Measurements from ENCODE around the gene SDCCAG8.

SDCCAG8 gene

GRCh38 chr1:243428617-243429342 is 172.9 kb downstream of the SDCCAG8 start:
- no peak for DNase-seq

DNA sequence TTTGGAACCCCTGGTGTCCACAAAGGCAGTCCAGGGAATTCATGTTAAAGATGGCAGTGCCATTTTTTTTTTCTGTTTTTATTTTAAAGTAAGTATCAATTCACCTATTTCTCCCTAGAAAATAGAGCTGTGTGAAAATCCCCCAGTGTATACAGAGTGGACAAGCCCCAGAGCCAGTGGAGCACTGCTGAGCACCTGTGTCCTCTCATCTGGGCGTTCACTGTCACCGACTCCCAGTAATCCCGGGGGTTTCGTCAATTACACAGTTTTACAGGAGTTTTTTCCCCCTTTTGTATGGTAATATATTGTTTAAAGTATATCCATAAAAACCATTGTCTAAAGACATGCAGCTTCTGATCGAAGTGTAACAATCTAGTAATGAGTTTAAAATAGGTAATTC is 175.8 kb downstream of the SDCCAG8 start:
- DNase-seq: no peak

DNA sequence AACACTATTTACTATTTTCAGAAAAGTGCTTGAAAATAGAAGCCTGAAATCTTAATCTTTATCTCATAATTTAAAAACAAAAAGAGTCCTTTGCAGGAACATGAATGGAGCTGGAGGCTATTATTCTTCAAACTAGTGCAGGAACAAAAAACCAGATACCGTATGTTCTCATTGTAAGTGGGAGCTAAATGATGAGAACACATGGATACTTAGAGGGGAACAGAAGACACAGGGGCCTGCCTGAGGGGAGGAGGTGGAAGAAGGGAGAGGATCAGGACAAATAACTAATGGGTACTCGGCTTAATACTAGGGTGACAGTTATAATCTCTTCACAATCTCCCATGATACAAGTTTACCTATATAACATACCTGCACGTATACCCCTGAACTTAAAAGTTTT is 176.3 kb downstream of the SDCCAG8 start:
- no peak for DNase-seq

DNA sequence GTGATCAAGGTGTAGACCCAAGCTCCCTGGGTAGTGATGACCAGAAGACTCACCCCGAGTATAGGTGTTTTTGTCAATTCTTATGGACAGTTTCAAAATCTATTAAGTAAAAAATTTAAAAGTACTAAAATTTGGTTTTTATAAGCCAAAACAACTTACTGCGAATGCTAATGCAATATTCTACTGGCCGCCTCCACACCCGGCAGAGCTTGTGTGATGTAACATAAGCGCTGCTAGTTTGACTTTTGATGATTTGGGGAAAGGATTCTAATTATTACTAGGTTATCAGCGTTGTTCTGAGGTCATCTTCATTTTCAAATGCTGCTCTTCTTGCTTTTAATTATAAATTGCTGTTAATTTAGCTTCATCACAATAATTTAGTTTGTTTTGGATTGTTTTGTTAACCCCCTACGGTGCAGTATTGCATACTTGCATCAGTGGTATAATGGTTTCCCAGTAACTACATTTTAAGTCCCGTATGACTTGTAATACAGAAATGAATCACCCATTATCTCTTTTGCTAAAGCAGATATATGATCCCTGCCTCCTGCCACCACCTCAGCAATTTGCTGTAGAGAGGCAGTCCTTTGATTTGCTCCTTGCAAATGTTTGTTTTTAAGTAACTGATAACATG is 178.0 kb downstream of the SDCCAG8 start:
- peak; percentile 90 for DNase-seq

DNA sequence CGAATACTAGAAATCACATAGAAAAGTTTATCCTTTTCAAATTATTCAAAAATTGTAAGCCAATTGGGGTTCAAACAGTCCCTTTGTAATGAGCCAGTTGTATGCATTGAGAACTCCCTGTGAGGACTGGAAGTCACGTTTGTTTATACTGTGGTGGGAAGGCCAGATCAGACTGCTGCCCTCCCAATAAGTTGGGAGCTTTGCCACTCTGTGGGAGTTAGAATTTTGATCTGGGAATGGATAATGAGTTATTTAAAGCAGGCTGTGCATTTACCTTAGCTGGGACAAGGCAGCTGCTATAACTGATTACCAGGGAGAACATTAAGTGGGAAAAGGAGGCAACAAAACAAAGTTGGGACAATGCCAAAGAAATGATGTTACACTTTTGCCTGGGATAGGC is 178.8 kb downstream of the SDCCAG8 start:
- no peak for DNase-seq

DNA sequence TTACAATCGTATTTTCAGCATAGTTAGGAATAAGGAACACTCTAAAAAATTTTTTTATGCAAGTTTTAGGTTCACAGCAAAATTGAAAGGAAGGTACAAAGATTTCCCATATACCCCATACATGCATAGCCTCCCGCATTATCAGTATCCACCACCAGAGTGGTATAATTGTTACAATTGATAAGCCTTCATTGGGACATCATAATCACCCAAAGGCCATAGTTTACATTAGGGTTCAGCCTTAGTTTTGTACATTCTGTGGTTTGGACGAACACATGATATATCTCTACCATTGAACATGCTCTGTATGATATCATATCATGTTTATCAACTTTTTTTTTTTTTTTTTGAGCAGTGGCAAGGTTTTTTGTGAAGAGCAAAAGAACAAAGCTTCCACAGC is 180.0 kb downstream of the SDCCAG8 start:
- DNase-seq: no peak

DNA sequence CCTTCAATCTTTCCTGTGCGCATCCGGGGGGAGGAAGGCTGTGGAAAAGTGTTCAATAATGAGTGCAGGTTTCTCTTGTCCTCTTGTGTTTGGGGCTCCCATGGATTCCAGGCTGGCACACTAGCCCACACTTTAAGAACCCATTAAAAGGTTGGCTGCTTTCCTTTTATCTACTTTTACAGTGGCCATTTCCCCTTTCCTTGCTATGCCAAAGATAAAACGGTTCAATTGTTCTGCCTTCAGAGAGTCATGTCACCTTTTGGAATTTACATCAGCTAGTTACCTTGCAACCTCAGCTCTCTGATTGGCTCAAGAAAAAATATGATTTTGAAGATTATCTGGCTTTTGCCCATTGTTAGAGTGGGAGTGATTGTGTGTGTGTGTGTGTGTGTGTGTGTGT is 182.3 kb downstream of the SDCCAG8 start:
- no peak for DNase-seq

- DNase-seq: no peak
These were observed 183.0 kb downstream of the SDCCAG8 start for GRCh38 chr1:243438815-243439214.

DNA sequence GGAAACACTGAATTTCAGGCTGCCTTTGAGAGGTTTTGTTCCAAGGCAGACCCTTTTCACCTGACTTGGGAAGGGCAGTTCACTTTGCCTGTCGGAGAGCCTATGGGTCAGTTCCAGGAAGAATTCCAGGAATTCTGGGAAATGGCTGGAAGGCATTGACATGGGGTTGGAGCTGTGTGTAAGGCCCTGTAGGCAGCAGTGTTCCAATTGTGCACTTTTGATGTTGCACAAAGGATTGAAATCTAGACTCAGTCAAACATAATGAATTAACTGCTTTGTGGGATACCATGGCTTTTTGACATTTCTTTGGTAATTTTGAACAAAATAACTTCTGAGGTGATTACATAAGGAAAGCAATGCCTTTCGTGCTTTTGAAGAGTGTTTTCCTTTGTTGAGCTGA is 184.6 kb downstream of the SDCCAG8 start:
- no peak for DNase-seq

GRCh38 chr1:243441601-243442000 is 185.8 kb downstream of the SDCCAG8 start:
- DNase-seq: no peak

GRCh38 chr1:243443557-243443956 is 187.7 kb downstream of the SDCCAG8 start:
- no peak for DNase-seq

DNA sequence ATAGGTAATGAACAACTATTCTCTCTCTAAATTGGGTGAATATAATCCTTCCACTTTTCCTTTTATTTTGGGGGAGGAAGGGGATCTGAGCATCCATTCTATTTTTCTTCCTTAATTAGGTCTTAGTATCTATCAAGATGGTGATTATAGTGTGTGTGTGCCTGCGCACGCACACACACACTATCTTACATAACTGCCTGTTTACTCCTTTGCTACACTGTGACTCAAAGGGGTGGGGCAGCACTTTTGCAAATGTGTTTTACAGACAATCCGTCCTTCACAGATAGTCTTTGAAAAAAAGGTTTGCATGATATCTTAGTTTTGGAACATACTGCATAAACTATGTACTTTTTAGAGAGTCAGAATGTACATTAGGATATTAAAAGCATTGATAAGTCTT is 191.5 kb downstream of the SDCCAG8 start:
- no peak for DNase-seq

GRCh38 chr1:243447844-243448243 is 192.0 kb downstream of the SDCCAG8 start:
- no peak for DNase-seq

DNA sequence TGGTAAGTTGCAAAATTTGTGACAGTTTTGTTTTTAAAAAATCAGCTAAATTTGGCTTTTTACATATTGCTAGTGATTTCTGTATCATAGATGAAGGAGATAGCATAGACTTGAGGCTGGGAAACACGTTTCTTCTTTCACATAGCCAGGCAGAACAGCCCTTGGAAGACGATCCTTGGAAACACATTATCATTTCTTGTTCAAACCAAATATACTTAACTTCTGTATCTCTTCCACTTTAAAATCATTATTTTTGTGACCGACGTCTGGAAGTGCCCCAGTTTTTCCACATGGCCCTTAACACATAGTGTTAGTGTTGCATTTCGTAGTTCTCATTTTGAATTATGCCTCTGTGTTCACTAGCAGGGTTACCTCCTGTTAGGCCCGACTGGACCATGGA is 193.5 kb downstream of the SDCCAG8 start:
- DNase-seq: no peak

DNA sequence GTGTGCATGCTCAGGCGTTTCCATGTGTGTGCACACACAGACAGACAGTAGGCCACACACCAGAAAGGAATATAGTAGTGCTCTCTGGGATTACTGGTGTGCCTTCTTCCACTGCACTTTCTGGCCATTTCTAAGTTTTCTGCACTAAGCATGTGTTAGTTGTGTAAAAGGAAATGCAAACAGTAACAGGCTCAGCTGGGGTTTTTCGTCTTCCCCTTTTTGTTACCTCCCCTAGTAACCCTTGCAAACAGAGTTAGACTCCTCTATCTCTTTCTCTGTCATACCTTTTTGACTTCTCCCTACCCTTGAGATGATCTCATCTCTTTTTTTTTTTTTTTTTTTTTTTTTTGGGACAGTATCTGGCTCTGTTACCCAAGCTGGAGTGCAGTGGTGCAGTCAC is 196.3 kb downstream of the SDCCAG8 start:
- DNase-seq: no peak

DNA sequence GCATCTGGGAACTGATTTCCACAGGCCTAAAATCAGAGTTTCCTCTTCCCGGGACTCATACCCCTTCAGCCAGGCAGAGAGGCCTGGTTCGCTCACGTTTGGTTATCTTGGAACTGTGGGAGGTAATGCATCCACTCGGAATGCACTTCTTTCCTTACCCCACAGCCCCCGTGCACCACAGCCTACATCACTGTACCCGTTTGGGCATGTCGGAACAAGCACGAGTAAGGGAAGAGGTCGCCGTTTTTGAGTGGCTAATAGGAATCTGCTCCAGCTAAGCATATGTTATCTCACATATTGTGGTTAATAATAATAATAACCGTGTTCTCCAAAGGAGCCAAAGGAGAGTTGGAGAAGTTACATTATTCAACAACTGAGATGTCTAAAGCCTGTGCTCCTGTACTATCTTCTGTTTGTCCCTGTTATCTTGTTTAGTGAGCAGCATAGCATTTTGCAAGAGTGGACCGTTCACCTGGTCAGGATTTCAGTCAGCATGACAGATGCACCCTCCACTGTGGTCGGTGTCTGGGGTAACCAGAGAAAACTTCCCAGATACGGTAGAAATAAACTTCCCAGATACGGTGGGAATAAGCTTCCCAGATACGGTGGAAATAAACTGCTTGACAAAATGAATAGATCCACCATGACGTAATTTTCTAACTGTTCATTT is 198.6 kb downstream of the SDCCAG8 start:
- no peak for DNase-seq

DNA sequence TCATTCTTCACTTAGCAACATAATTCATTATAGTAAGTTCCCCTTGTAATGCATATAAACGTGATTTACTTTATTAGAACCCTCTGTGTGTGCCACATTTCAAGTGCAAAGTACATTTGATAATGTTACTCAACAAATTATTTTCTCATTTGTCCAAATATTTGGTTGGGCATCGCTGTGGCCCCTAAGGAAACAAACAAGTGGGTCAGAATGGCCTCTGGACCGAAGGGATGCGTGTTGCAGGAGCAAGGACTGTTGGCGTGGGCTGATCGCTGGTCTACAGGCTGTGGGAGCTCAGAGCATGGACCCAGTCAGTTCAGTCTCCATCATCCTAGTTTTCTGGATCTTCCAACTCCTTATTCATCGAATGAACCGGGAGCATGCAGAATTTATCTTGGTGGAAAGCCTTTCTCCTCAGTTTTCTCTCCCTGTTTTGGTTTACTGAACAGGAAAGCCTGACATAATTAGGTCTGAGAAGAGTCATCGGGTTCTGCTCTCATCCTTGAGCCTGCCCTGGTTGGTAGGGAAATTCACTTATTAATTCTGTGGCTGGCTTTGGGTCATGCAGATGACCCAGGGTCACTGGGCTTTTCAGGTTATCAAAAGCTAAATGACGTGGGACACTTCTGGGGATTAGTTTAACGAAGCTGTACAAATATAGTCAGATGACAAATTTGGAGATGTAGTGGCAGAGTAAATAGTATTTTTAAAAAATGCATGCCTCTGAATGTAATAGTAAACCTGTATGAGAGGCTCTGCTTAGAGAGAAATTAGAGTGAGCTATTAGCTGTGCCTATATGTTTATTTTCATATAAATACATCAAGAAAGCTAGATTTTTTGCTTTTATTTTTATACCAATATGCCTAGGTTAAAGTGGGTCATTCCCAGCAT is 200.2 kb downstream of the SDCCAG8 start:
- peak; percentile 58 for DNase-seq

DNA sequence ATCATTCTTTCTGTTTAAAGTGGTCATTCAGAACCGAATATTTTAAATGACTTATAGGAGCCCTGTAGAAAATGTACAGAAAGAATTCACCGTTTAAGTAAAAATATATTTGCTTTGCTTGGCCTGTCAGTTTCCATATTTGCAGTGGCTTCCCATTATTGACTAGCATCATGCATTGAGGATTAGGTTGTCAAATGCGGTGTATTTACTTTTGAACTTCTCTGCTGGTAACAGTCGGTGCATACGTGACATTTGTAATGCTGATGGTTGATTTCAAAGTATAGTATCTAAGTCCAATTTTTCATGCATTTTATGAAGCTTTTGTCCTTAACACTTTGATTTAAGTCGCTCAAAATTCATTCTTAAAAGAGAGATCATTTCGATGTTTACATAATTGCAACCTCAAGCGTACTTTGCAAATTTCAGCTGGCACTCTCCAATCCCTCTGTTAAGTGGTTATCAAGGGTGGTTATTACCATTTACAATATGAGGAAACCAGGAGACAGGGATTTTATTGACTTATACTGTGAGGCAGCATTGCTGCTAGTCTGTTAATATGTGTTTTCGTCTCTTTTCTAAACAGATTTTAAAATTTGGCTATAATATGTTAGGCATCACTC is 201.6 kb downstream of the SDCCAG8 start:
- no peak for DNase-seq

- DNase-seq: no peak
These were observed 203.2 kb downstream of the SDCCAG8 start for GRCh38 chr1:243459059-243459458.

DNA sequence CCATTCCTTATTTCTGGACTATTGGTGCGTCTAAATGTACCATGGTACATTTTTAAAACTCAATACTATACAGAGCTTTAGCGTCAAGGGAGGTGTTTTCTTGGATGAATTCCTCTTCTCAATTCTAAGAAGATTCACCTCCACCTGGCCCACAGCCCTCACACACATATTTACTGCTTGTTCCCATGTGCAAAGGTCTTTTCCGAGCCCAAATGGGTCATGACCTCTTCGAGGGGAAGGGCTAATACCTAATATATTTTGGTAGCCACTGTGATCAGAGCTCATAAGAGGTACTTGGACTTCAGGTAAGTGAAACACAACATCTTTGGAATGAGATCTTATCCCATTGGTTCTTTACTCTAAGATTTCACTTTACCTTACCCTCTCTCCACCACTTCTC is 205.9 kb downstream of the SDCCAG8 start:
- DNase-seq: no peak

GRCh38 chr1:243462929-243463697 is 207.3 kb downstream of the SDCCAG8 start:
- no peak for DNase-seq

- DNase-seq: no peak
These were observed 209.2 kb downstream of the SDCCAG8 start for GRCh38 chr1:243465081-243465480.

Measured in NCI-H146 (cell line).